DND-41 (cell line): Measurements from ENCODE around the gene TAP1.

Source experiments
- CTCF ChIP-seq: IDR thresholded peaks from 2 replicates; pipeline ENCODE4 v1.5.1; 2012; ENCODE audit warnings: borderline replicate concordance, low read length, moderate library complexity, mild to moderate bottlenecking; ENCODE audit not compliant: poor library complexity, severe bottlenecking; ENCODE audit errors: extremely low read depth
- EZH2 ChIP-seq: IDR thresholded peaks from 3 replicates; pipeline ENCODE4 v1.6.1; 2012; ENCODE audit warnings: borderline replicate concordance, low read depth, mild to moderate bottlenecking, moderate library complexity, low read length, inconsistent platforms; ENCODE audit not compliant: severe bottlenecking

DNA sequence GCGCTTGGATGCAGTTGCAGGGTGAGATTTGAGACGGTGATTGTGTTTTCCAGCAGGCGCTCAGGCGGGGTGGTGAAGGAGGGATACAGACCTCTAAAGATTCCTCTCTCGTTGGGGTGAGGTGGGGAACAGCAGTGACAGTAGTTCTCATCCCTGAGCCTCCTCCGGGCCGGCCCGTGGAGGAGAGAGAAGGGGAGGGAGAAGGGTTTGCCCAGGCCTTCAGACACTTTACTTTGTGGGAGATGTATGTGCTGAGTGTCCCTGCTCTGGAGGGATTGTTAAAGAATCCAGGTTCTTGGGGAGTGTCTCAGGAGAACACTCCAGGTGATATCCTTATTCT, 41.5 kb upstream of the TAP1 start:
- no peak for TF ChIP-seq CTCF
- no peak for TF ChIP-seq EZH2
